Fibroblast of skin of right biceps (primary cell): ENCODE results near the gene SDR39U1.

ENCODE experiments used
- DNase-seq: peaks from one replicate; pipeline ENCODE4 v3.0.0-alpha.2; 2013

The SDR39U1 gene

DNA sequence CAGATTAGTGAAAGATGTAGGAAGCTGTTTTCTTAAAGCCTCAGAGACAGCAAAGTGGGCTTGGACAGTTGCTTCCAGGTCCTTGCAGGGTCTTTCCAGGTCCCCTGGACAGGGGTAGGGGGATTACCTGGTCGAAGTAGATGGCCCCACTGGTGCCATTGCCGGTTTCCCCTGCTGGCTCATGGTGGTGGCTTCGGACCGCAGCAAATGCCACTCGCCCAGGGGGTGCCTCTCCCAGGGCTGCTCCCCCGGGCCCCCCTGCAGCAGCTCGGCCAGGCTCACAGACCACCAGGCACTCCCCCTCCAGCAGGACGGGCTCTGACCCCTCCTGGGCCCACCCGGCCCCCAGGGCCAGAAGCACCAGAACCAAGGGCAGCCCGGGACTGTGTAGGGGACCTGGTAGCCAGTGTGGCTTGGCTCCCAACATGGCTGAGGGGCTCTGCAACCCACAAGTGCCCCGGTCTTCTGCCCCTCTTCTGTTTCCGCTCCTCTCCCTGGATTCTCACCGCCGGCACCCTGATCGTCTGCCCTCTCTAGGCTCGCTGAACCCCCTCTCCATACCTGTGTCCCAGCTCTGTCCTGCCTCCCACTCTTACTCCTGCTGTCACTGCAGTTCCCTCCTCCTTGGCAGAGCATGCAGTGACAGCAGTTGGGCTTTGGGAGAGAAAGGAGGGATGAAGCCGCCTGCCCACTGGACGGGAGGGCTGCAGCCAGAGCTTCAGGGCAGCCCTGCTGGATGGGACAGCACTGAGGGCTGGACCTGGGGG lies 13.8 kb downstream of the SDR39U1 start:
- peak; percentile 17 for DNase-seq

DNA sequence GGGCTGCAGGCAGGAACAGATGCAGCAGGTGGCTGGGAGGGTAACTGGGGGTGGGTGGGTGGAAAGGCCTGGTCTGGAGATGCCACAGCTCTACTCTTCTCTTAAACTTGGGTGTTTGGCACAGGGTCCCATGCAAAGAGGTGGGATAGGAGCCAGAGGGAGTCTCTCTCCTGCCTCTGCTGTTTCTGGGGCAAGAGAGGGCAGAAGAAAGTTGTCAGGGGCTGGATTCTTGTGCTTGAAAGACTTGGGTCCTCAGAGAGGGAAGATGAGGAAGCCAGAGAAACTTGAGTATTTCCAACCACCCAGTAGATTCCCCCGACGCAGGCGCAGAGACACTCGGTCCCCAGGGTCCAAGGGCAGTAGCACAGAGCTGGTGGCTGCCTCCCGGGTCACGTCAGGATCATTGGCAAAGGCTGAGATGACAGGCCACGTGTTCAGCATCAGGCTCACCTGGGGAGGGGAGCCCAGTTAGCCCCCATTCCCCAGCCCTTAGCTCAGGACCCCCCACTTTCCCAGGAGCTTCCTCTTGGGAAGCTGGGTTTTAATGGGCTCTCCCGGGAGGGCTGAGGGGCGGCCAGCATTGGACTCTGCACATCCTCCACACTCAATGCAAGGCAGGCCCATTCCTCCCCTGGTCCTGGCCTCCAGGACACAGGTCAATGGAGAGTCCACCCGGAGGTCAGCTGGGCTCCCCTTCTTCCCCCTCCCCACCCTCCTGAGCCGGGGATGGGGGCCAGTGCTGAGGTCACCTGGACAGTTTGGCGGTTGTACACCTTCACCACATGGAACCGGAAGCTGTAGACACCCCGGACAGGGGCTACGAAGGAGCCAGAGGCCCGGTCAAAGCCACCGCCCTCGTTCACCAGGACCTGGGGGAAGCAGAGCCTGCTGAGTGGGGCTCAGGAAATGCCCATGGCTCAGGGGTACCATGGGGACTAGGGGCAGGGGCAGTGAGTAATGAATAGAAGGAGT lies 14.8 kb downstream of the SDR39U1 start:
- DNase-seq, result no peak

DNA sequence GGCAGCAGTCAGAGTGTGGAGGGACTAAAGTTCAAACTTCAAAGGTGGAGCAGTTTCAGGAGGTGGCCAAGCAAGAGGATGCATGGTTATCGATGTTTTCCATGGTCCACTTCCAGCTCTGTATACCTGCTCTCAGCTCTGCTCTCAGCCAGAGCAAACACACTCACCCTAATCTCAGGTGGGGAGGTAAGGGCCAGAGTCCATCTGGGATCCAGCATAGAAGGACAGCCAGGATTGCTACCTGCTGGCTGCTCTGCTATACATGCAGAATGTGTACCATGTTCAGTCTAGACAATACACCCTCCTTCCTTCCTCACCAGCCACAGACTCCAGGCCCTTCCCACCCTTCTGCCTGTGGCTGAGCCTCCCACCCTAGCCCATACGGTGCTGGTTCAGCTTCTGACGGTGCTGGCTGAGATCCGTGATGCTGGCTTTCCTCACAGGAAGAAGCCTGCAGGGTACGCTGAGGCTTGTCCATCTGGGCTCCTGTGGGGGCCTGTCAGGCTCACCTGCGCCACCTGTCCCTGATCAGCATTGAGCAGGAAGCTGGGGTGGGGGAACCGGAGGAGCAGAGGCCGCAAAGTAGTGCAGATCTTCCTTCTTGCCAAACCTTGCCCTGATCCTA lies 15.6 kb downstream of the SDR39U1 start:
- no peak for DNase-seq

DNA sequence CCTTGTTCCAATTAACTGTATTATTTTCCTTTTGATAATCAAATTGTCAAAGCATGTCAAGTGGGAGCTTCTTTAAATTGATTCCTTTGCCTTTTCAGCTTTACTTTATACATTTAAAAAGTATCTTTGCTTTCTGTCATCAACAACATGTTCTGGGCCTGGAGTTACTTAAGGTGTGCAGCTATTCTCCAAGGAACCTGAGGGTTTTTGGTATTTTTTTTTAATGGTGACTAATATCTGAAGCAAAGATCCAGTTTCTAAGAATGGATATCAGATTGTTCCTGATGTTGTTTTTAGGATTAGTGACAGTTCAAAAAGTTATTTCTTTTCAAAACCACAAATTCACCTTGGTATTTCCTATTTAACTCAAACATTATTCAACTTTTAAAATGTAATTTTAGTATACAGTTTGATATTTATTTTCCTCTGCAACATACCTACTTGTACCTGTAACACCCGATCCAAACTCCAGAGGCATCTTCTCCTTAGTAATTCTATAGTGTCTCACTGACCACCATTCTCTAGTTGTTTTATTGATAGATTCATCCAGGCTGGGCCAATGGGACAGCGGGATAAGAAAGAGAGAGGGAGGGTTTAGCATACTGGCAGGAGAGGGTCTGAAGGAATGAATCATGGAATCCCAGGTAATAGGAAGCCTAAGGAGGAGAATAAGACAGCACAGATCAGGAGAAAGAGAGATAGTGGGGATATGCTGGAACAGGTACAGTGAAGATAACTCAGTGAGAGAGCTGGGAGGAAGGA lies 16.2 kb downstream of the SDR39U1 start:
- DNase-seq, result no peak

DNA sequence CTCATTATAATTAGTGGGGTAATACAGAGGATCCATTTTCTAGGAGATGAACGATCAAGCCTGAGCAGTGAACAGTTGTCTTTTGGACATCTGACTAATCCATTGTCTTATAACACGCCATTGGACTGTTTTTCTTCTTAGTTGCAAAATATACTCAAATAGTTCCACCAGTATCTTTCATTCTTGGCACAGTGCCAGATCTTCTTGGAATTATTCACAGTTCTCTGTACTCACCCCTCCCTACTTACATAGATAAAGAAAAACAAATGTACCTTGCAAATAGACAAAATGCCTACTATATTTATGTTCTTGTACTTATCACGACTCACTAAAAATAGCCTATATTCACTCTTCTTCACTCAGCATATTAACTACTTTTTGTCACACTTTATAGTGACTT lies 16.9 kb downstream of the SDR39U1 start:
- DNase-seq, result peak; percentile 78

DNA sequence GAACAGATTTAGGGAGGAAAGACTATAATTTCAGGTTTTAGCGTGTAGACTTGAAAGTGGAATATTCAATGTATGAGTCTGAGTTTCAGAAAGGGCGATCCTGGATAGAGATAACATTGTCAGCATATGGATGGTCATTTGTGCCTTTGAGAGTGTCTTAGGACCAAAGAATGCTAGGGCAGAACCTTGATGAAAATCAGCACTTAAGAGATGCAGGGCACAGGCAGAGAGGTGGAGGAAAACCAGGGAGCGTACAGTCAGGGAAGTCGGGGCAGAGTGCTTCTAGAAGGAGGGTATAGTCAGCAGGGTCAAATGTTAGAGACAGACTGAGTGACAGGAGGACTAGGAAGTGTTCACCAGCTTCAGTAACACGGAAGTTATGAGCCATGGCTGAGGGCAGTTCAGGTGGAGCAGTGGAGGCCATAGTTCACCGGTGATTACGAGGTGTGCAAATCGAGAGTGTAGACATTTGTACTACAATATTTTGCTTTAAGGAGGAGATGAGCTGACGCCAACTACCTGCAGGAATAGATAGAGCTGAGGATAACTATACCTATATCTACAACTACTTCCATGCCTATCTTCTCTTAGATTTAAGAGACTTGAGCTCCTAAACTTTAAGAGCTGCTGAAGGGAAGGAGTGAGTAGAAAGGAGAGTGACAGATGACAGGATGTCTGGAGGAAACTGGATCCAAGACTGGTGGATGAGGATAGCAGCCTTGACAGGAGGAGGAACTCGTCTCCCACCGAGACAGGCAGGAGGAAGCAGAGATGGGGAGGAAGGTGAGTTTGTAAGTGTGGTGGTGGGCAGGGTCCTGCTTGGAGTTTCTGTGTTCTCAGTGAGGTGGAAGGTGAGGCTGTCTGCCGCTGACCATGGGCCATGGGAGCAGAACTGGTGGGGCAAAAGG lies 19.6 kb downstream of the SDR39U1 start:
- DNase-seq, result no peak

DNA sequence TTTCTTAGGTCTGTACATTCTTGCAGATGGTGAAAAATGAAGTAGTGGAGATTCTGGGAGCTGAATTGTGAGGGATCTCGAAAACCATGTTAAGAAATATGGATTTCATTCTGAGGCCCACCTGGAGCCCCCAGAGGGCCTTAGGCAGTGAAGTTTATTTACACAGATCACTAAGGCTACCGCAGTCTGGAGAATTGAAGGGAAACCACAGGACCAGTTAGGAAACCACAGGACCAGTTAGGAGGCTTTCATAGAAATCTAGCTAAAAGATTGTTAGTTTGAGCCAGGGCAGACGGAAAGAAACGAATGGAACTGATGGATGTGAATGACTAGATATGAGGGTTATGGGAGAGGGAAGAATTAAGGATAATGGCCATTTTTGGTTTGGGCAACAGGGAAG lies 20.3 kb downstream of the SDR39U1 start:
- no peak for DNase-seq

DNA sequence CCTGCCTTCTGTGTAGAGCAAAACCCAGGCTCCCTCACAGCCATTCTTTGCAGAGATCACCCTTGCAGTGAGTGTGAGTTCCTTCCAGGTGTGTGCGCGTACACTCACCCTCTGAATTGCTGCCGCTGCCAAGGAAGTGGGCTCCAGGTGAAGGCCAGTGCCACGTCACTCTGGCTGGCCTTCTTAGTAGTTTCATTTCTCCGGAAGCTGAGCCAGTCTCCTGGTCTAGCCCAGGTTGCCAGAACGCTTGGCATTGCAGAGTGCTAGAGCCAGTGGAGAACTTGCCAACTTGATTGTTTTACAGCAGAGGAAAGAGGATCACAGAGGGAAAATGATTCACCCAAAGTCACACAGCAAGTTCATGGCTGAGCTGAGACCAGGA lies 24.1 kb downstream of the SDR39U1 start:
- DNase-seq, result no peak

DNA sequence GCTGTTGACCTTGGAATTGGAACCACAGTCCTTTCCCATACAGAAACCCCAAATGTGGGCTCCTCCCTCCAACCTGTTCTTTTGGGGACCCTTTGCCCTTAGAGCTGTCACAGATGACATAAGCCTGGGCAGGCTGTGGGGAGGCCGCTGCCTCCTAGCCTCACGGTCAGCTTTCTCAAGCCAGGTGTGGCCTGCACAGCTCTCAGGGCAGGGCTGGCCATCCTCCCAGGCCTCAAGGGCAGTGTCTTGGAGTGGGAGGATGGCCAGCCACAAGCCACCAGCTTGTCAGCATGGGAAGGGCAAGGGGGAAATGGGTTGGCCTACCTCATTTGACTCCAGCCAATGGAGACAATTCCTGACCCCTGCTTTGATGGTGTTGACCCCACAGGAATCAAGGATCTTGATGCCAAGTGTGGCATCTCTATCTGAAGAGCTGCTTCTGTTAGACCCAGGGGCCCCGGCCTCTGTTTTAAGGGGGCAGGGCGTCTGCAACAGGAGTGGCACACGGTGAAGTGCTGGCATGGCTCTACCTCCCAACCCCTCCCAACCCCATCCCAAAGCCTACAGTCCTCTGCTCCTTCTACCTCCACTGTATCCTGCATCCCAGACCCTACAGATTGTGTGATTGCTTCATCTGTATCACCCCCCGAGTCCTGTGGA lies 24.6 kb downstream of the SDR39U1 start:
- no peak for DNase-seq

DNA sequence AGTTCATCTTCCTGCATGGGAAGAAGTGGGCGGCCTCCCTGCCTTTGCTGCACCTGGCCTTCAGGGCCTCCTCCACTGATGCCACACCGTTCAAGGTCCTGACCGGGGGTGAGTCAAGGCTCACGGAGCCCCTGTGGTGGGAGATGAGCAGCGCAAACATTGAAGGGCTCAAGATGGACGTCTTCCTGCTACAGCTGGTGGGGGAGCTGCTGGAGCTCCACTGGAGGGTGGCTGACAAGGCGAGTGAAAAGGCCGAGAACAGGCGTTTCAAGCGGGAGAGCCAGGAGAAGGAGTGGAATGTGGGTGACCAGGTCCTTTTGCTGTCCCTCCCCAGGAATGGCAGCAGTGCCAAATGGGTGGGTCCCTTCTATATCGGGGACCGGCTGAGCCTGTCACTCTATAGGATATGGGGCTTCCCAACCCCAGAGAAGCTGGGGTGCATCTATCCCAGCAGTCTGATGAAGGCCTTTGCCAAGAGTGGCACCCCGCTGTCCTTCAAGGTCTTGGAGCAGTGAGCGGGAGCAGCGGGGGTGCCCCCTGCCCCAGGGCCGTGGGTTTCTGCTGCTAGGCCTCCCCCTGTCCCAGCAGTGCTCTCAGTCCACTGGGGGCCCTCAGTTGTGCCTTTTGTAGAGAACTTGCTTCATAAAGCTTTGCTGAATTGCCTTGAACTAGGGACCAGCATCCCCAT lies 25.5 kb downstream of the SDR39U1 start:
- no peak for DNase-seq

DNA sequence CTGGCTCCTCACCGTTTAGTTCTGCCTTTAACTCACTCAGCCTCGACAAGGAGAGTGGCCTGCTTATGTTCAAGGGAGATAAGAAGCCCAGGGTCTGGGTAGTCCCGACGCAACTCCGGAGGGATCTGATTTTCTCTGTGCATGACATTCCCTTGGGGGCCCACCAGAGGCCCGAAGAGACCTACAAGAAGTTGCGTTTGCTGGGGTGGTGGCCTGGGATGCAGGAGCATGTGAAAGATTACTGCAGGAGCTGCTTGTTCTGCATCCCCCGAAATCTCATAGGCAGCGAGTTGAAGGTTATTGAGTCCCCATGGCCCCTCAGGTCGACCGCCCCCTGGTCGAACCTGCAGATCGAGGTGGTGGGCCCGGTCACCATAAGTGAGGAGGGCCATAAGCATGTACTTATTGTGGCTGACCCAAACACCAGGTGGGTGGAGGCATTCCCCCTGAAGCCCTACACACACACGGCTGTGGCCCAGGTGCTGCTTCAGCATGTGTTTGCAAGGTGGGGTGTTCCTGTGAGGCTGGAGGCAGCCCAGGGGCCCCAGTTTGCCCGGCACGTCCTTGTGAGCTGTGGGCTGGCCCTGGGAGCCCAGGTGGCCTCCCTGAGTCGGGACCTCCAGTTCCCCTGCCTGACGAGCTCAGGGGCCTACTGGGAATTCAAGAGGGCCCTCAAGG lies 26.2 kb downstream of the SDR39U1 start:
- DNase-seq, result no peak

DNA sequence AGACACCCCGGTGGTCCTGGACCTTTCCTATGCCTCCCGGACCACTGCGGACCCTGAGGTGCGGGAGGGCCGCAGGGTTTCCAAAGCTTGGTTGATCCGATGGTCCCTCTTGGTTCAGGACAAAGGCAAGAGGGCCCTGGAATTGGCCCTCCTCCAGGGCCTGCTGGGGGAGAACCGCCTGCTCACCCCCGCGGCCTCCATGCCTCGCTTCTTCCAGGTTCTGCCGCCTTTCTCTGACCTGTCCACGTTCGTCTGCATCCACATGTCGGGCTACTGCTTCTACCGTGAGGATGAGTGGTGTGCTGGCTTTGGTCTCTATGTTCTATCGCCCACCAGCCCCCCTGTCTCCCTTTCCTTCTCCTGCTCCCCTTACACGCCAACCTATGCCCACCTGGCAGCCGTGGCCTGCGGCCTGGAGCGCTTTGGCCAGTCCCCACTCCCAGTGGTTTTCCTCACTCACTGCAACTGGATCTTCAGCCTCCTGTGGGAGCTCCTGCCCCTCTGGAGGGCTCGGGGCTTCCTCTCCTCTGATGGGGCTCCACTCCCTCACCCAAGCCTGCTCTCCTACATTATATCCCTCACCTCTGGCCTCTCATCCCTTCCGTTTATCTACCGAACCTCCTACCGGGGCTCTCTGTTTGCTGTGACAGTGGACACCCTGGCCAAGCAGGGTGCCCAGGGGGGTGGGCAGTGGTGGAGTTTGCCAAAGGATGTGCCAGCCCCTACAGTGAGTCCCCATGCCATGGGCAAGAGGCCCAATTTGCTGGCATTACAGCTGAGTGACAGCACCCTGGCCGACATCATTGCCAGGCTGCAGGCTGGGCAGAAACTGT lies 26.9 kb downstream of the SDR39U1 start:
- DNase-seq, result no peak

DNA sequence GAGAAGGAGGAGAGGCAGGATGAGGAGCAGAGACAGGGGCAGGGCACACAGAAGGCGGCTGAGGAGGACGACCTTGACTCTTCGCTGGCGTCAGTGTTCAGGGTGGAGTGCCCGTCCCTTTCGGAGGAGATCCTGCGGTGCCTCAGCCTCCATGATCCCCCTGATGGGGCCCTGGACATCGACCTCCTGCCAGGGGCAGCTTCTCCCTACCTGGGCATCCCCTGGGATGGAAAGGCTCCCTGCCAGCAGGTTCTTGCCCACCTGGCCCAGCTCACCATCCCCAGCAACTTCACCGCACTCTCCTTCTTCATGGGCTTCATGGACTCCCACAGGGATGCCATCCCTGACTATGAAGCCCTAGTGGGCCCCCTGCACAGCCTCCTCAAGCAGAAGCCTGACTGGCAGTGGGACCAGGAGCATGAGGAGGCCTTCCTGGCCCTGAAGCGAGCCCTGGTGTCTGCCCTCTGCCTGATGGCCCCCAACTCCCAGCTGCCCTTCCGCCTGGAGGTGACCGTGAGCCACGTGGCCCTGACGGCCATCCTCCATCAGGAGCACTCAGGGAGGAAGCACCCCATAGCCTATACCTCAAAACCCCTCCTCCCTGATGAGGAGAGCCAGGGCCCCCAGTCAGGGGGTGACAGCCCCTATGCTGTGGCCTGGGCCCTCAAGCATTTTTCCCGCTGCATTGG lies 27.7 kb downstream of the SDR39U1 start:
- DNase-seq, result no peak

DNA sequence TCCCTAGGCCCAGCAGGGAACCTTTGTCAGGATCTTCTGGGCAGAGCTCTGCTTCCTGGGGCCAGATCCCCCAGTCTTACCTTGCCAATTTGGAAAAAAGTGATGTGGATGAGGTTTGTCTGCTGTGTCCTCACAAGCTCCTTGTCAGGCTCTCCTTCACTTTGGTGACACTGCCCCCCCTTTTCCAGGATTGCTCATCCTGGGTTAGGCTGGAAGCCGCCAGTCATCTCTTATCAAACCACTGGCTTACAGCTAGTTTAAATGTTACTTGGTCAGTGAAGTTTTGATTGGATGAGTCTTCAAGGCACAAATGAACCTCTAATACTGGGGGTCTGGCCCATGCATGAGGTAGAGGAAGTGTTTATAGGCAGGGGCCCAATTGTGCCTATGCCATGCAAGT lies 28.5 kb downstream of the SDR39U1 start:
- DNase-seq, result no peak

DNA sequence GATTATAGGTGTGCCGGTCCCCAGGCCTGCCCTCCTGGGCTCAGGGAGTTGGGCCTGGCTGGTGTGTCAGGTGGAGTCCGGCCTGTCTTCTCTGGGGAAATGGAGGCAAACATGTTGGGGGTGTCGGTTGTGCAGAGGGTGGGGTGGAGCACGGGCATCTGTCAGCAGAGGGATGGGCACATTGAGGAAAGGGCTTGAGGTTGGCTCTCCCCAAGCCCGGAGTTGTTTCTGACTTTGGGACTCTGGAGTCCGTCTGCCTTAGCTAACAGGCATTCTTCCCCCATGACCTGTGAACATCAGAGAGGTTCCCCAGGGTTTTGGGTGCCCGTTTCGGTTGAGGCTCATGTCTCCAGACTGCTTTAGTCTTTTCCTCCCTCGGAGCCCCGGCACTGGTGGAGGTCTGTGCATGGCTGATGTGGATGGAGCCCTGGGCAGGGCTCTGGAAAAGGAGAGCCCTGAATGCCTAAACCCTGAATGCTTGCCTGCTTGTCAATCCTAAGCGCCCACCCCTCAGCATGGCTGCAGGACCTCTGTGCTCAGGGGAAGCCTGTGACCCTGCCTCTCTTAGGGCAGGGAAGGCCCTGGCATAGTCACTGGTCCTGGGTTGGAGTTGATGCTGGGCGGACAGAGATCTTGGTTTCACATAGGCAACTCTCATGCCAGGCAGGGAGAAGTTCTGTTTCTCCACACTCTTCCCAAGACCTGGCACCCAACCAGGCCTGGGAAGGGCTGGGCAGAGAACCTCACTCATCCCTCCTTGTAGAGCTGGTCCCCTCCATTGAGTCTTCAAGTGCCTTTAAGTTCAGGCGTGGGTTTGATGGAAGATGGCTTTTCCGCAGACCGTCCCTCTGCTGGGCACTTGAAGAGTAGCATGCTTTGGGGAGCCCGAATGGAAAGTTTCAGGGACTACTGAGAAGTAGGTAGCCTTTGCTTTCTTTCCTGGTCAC lies 30.9 kb downstream of the SDR39U1 start:
- peak; percentile 57 for DNase-seq

DNA sequence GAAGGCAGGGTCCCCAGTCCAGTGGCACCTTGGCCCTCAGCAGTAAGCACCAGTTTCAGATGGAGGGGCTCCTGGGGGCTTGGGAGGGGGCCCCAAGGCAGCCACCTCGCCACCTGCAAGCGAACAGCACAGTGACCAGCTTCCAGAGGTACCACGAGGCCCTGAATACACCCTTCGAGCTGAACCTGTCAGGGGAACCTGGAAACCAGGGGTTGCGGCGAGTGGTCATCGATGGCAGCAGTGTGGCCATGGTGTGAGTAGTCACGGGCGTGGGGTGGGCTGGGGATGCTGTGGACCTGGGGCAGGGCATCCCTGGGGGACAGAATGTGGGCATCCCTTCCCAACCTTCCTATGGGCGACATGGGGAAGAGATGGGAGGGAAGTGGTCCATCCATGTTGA lies 32.6 kb downstream of the SDR39U1 start:
- no peak for DNase-seq

DNA sequence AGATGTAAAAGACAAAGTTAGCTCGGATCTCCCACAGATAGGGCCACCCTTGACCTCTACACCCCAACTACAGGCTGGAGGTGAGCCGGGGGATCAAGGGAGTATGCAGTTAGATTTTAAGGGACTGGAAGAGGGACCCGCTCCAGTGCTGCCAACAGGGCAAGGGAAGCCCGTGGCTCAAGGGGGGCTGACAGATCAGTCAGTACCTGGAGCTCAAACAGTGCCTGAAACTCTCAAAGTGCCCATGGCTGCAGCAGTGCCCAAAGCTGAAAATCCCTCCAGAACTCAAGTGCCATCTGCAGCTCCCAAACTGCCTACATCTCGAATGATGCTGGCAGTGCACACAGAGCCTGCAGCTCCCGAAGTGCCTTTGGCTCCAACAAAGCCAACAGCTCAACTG lies 33.4 kb downstream of the SDR39U1 start:
- DNase-seq, result no peak
